ENCODE data around the gene PLXDC2. TPM values are rescaled to one million over a fixed set of nuclear protein-coding genes. Genes with fewer than 3 reads are reported as not detected.

The PLXDC2 gene
- total and polyA plus RNA-seq, 2 experiments from 2014 or later, result 13.5 to 19.4 TPM

DNA sequence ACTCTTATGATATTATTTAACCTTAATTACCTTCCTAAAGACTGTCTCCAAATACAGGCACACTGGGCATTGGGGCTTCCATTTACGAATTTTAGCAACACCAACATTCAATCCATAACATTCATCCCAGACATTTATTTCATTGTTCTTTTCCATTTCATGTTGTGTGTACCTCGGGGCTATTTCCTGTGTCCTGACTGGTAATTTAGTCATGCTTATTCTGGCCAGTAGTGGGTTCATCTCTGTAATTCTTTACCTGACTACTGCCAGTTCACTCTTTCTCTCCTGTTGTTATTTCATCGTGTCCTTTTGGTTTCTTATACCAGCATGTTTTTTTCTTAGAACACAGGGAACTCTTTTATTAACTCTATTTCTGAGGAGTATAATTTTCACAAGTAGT lies 225.7 kb downstream of the PLXDC2 start:
- Histone ChIP-seq H3K27ac (ENCODE audit: low read depth) (peak overlapping the region; percentile 22; the same call in 1 of the 2 replicates), H3K79me2 (replicated peaks; ENCODE audit: insufficient read depth) (no peaks in the 10 kb centered on the region), H4K20me1 (replicated peaks; ENCODE audit: insufficient read depth) (no peaks in the 10 kb centered on the region), H3K9me2 (ENCODE audit: insufficient read depth) (no peaks in the 10 kb centered on the region), H2AFZ (no peak overlapping the region), H3K4me1 (ENCODE audit: insufficient read depth) (peaks cover under 1% of the 10 kb centered on the region; the same call in 1 of the 2 replicates), H3K4me3 (no peak overlapping the region), H3F3A (replicated peaks; ENCODE audit: low read depth) (no peaks in the 10 kb centered on the region), H3K36me3 (ENCODE audit: insufficient read depth) (no peaks in the 10 kb centered on the region), H3K4me2 (no peak overlapping the region), H3K27me3 (ENCODE audit: insufficient read depth) (no peaks in the 10 kb centered on the region)
- Mint-ChIP-seq H3K9me3 (no peaks in the 10 kb centered on the region), H3K4me1 (peaks cover 25% of the 10 kb centered on the region), H3K27me3 (ENCODE audit: insufficient read depth, low read depth, poor library complexity) (peaks cover 3% of the 10 kb centered on the region), H3K27ac (no peak overlapping the region), H3K4me3 (no peak overlapping the region), H3K36me3 (ENCODE audit: low read depth) (no peaks in the 10 kb centered on the region; the same call in 2 of the 3 replicates)
- no peak for TF ChIP-seq STAT1 (IDR thresholded peaks at IDR 0.05; ENCODE audit: unreplicated experiment)
- no peak for TF ChIP-seq REST (IDR thresholded peaks at IDR 0.05; ENCODE audit: unreplicated experiment)
- TF ChIP-seq POLR2AphosphoS5 (IDR thresholded peaks at IDR 0.05; ENCODE audit: low read depth), result no peak
- TF ChIP-seq, protein P1, sequence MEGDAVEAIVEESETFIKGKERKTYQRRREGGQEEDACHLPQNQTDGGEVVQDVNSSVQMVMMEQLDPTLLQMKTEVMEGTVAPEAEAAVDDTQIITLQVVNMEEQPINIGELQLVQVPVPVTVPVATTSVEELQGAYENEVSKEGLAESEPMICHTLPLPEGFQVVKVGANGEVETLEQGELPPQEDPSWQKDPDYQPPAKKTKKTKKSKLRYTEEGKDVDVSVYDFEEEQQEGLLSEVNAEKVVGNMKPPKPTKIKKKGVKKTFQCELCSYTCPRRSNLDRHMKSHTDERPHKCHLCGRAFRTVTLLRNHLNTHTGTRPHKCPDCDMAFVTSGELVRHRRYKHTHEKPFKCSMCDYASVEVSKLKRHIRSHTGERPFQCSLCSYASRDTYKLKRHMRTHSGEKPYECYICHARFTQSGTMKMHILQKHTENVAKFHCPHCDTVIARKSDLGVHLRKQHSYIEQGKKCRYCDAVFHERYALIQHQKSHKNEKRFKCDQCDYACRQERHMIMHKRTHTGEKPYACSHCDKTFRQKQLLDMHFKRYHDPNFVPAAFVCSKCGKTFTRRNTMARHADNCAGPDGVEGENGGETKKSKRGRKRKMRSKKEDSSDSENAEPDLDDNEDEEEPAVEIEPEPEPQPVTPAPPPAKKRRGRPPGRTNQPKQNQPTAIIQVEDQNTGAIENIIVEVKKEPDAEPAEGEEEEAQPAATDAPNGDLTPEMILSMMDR (conservative IDR thresholded peaks at IDR 0.05; ENCODE audit: low read depth in 2 of 2), result no peak
- TF ChIP-seq CREB1 (CRISPR knock-in tag; IDR thresholded peaks at IDR 0.05; ENCODE audit: low read depth), result no peak
- TF ChIP-seq ETS1 (IDR thresholded peaks at IDR 0.05), result no peak
- no peak for TF ChIP-seq ZNF114 (CRISPR knock-in tag; IDR thresholded peaks at IDR 0.05)
- no peak for TF ChIP-seq EZH2phosphoT487 (IDR thresholded peaks at IDR 0.05; ENCODE audit: unreplicated experiment)
- no peak for TF ChIP-seq ZNF331 (CRISPR knock-in tag; IDR thresholded peaks at IDR 0.05; ENCODE audit: low read depth)
- TF ChIP-seq NANOG (IDR thresholded peaks at IDR 0.05; ENCODE audit: borderline replicate concordance), result no peak
- TF ChIP-seq JUNB (IDR thresholded peaks at IDR 0.05; ENCODE audit: unreplicated experiment), result no peak
- TF ChIP-seq ZNF462 (CRISPR knock-in tag; IDR thresholded peaks at IDR 0.05), result no peak
- no peak for DNase-seq (ENCODE audit: low spot score)
- ATAC-seq, result no peak
